Thymus (tissue), 11 donors: ENCODE results near the gene VDR. TPM values are rescaled to one million over a fixed set of nuclear protein-coding genes. Genes with fewer than 3 reads are reported as not detected.

Experiments used
- DNase-seq, 9 donors: peaks; one replicate each; pipeline ENCODE4 v3.0.0-alpha.2; 2013; ENCODE audit warnings: low spot score in 9 of 9, low read depth in 6 of 9, missing footprints in 1 of 9
- H3K27ac ChIP-seq, 2 donors: one replicate each; pipeline ENCODE4 v1.5.1; 2013; ENCODE audit warnings: control low read depth in 1 of 2, low read depth in 1 of 2, low read length in 1 of 2, mild to moderate bottlenecking in 1 of 2, moderate library complexity in 1 of 2
- H3K27me3 ChIP-seq, 2 donors: one replicate each; pipeline ENCODE4 v1.5.1; 2013; ENCODE audit warnings: low read length in 1 of 2; ENCODE audit not compliant: control insufficient read depth in 2 of 2, insufficient read depth in 1 of 2
- H3K36me3 ChIP-seq, 2 donors: one replicate each; pipeline ENCODE4 v1.5.1; 2013; ENCODE audit warnings: low read length in 1 of 2, mild to moderate bottlenecking in 1 of 2, moderate library complexity in 1 of 2; ENCODE audit not compliant: control insufficient read depth in 2 of 2, insufficient read depth in 2 of 2
- H3K4me1 ChIP-seq, 2 donors: one replicate each; pipeline ENCODE4 v1.5.1; 2013; ENCODE audit warnings: low read length in 2 of 2; ENCODE audit not compliant: control insufficient read depth in 2 of 2, insufficient read depth in 2 of 2
- H3K4me3 ChIP-seq, 2 donors: one replicate each; pipeline ENCODE4 v1.5.1; 2013; ENCODE audit warnings: low read length in 2 of 2, control low read depth in 1 of 2, mild to moderate bottlenecking in 1 of 2
- H3K9me3 ChIP-seq, 2 donors: one replicate each; pipeline ENCODE4 v1.5.1; 2013; ENCODE audit warnings: low read length in 1 of 2, mild to moderate bottlenecking in 1 of 2; ENCODE audit not compliant: control insufficient read depth in 2 of 2, insufficient read depth in 1 of 2
- WGBS: extraction: QIAGEN DNeasy Blood & Tissue Kit; methylation state at CpG from one replicate; pipeline ENCODE4 v1.1.7; 2013; 5-methylcytosine and 5-hydroxymethylcytosine counted together
- polyA plus RNA-seq: library from polyadenylated mRNA; stranded (reverse); fragments of 200-250 nt; gene quantifications from one replicate; pipeline ENCODE4 v1.2.3, GENCODE V29; 2013
- total RNA-seq: library from RNA; stranded (reverse); fragments of 120-200 nt; gene quantifications from one replicate; pipeline ENCODE4 v1.2.4, GENCODE V29; 2013
- donor health status: healthy.

The VDR gene
- total and polyA plus RNA-seq, 2 donors = 1.5 to 3.8 TPM

DNA sequence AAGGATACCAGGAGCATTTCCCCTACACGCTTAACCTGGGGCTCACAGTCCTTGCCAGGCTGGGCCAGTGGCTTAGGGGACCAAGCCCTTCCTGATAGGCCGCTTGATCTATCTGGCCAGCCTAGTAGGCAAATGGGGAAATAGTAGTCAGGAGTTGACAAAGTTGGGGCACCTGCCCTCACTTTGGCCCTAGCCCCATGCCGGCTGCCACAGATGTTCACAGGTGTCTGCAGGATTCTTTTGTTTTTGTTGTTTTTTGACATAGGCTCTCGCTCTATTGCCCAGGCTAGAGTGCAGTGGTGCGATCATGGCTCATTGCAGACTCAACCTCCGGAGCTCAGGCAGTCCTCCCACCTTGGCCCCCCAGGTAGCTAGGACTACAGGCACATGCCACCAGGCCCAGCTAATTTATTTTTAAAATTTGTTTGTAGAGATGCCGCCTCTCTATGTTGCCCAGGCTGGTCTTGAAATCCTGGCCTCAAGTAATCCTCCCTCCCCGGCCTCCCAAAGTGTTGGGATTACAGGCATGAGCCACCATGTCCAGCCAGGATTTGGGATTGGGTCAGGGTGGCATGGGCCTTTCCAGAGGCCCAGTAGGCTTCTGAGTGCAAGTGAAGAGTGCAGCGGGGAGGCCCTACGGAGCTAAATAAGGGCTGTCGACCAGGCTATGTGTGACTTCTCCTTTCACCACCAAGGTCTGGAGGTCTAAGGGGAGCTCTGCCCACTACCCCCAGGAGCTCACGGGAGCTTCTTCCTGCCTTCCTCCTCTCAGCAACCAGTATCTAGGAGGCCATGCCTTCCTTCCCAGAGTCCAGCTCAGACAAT, 69.6 kb downstream of the VDR start:
- peaks cover 64 to 86% of the 10 kb centered on the region in 2 donors for H3K4me1 ChIP-seq
- 54% methylated on average over 12 of the region's 12 CpGs for WGBS
- H3K4me3 ChIP-seq = peak overlapping the region; percentile 56 to 70
- no peaks in the 10 kb centered on the region for H3K36me3 ChIP-seq
- H3K9me3 ChIP-seq = no peaks in the 10 kb centered on the region
- peak overlapping the region; percentile 96 to 98 for H3K27ac ChIP-seq
- no peaks in the 10 kb centered on the region for H3K27me3 ChIP-seq
- no peak for DNase-seq

DNA sequence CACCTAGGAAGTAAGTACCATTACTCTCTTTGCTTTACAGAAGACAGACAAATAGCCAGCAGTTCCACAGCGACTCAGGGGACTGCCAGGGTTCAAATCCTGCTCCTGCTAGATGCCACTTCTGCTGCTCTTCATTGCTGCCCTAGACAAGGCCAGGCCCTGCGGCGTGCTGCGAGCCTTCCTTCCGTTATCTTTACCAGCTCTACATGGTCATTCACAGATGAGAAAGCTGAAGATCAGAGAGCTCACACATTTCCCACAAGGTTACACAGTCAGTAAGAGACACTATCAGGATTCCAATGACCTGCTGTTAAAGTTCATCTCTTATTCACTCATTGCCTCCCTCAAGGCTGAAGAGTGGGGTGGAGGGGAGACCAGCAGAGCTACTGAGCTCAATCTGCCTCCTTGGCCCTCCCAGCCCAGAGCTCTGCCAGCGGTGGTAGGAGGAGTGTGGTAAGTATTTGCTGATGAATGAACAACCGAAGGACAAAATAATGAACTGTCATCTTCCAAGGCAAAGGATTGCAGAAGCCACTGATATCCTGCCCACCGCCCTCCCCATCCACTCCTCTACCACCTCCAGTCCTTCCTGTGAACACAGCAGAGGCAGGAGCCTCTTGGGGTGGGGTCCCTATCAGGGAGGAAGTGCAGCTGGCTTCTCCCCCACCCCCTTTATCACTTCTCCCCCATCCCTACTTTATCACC, 70.4 kb downstream of the VDR start:
- Histone ChIP-seq H3K4me1 (peaks cover 72 to 95% of the 10 kb centered on the region in 2 donors), H3K27me3 (no peaks in the 10 kb centered on the region), H3K36me3 (no peaks in the 10 kb centered on the region), H3K4me3 (peak overlapping the region; percentile 56 to 70), H3K27ac (peak overlapping the region; percentile 96 to 98), H3K9me3 (no peaks in the 10 kb centered on the region)
- WGBS = 56% methylated on average over 8 of the region's 8 CpGs
- DNase-seq = peak in 1 of 9 donors; percentile 67

DNA sequence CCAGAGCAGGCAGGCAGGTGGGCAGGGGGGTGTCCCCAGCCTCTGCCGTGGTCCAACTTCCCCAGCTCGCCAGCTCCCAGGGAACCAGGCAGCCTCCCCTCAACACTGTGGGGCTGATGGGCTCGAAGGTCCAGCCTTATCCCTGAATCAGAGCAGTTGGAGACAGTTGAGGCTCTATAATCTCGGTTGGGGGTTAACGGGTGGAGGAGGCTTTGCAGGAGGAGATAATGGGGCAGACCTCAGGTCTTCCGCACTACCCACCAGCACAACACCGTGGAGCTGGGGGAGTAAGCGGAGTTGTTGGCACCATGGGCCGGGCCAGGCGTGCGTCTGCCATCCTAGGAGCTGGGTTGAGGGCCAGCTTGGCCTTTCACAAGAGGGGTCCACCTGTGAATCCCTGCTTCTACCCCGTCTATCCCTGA, 71.2 kb downstream of the VDR start:
- Histone ChIP-seq H3K9me3 (no peaks in the 10 kb centered on the region), H3K36me3 (no peaks in the 10 kb centered on the region), H3K27me3 (no peaks in the 10 kb centered on the region), H3K27ac (peak overlapping the region; percentile 96 to 98), H3K4me3 (peak overlapping the region; percentile 56 to 70), H3K4me1 (peaks cover 79 to 97% of the 10 kb centered on the region in 2 donors)
- WGBS = 61% methylated on average over 12 of the region's 12 CpGs
- DNase-seq = no peak

DNA sequence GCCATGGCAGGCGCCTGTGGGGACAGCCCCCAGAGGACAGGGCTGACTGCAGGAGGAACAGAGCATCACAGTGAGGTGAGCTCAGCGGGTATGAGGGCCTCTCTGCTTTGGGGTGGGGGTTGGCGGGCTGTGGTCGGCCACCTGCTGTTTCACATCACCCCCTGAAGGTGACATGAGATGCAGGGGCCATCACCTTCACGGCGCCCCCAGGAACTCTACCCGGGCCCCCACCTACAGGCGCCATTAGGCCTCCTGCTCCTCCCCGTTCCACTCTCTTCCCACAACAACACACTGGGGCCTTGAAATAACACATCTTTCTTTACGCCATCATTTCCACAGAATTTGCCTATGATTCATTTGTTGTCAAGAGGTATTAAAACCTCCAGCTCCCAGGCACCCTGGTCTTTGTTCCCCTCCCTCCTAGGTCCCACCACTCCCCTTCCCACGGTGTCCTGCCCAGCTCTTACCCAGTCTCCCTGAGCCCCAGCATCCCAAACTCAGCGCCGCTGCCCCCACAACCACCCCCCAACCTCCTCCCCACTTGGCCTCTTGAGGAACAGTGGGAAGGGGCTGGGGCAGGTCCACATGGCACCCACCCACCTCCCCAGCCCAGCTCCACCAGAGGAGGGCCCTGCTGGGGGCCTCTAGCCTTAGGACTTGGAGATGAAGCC, 72.4 kb downstream of the VDR start:
- Histone ChIP-seq H3K9me3 (no peaks in the 10 kb centered on the region), H3K27me3 (no peaks in the 10 kb centered on the region), H3K4me3 (peak overlapping the region; percentile 56 to 70), H3K4me1 (peaks cover 85 to 97% of the 10 kb centered on the region in 2 donors), H3K27ac (peak overlapping the region; percentile 96 to 98), H3K36me3 (no peaks in the 10 kb centered on the region)
- peak in 4 of 9 donors; percentile 76 to 87 (median 82) for DNase-seq
- 23% methylated on average over 13 of the region's 13 CpGs for WGBS

DNA sequence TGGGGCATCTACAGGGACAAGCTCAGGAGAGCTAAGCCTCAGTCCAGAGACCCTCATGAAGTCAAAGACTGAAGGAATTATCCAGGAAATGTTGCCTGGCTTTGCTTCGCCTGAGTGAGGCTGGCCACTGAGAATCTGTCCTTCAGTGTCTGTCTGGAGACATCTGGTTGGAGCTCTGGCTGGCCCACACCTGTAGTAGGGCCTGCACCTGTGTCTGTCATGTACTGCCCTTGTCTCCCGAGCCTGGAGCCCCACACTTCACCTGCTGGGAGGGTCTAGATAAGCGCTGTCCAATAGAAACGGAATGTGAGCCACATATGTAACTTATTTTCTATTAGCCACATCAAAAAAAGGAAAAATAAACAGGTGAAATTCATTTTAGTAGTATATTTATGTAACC, 75.2 kb downstream of the VDR start:
- Histone ChIP-seq H3K4me3 (peak overlapping the region in 1 of 2 donors; percentile 10), H3K27me3 (no peaks in the 10 kb centered on the region), H3K4me1 (peaks cover 87 to 98% of the 10 kb centered on the region in 2 donors), H3K27ac (peak overlapping the region; percentile 80 to 98), H3K9me3 (no peaks in the 10 kb centered on the region), H3K36me3 (no peaks in the 10 kb centered on the region)
- WGBS = 67% methylated on average over 4 of the region's 4 CpGs
- peak in 1 of 9 donors; percentile 53 for DNase-seq

DNA sequence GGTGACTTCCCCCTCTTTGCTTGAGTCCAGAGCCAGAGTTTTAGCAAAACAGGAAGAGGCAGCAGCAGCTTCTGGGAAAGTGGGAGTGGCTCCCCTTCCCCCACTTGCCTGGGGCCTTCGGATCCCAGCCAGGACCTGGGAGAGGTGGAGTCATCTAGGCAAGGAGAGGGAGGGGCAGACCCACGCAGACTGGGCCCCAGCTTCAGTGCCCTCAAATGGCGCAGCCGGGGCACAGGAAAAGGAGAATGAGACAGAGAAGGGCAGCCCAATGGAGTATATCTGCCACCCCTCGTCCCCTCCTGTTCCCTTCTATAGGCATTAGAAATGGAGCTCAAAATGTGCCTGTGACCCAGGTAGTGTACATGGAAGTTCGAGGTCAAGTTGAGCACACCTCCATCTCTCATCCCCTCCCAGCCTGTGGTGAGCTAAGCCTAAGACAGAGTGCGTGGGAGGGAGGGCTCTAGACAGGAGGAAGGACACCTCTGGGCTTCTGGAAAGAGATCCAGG, 75.8 kb downstream of the VDR start:
- Histone ChIP-seq H3K4me1 (peaks cover 84 to 98% of the 10 kb centered on the region in 2 donors), H3K4me3 (peak overlapping the region; percentile 3 to 10), H3K27ac (peak overlapping the region; percentile 80 to 98), H3K36me3 (no peaks in the 10 kb centered on the region), H3K9me3 (no peaks in the 10 kb centered on the region), H3K27me3 (no peaks in the 10 kb centered on the region)
- DNase-seq = peak in 1 of 9 donors; percentile 53
- 49% methylated on average over 7 of the region's 7 CpGs for WGBS

DNA sequence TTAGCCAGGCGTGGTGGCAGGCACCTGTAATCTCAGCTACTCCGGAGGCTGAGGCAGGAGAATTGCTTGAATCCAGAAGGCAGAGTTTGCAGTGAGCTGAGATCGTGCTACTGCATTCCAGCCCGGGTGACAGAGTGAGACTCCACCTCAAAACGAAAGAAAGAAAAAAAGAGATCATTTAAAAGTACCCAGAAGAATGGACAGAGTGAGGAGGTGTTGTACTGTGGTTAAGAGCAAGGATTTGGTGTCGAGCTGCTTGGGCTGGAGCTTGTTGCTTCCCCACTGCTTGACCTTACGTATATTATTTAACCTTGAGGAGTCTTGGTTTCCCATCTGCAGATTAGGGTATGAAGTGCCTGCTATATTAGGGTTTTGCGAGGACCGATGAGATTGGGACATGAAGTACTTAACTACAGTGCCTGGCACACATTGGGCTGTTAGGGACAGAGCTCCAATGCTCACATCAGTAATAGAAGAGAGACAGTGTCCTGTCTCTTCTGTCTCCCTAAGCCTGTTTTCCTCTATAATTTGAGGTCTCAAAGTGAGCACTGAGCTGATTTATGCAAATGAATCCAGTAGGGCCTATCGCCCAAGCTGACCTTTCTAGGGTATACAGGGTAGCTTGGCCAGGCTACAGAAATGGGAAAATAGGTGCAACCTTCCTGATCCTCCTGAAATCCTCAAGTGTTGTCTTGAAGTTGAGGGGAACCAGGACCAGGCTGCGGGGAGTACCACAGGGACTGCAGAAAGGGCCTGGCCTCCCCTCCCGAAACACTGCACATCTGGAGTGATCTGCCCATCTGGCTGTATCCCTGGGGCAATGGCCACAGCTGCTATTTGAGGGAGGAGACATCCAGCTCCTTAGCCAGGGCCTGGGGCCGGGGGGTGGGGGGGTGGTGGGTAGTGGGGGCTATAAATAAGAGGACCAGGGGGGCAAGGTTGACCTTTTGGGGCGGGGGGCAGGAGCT, 76.5 kb downstream of the VDR start:
- H3K9me3 ChIP-seq = no peaks in the 10 kb centered on the region
- no peak overlapping the region for H3K4me3 ChIP-seq
- no peaks in the 10 kb centered on the region for H3K36me3 ChIP-seq
- 92% methylated on average over 14 of the region's 14 CpGs for WGBS
- peak in 1 of 9 donors; percentile 7 for DNase-seq
- peaks cover 86 to 98% of the 10 kb centered on the region in 2 donors for H3K4me1 ChIP-seq
- H3K27me3 ChIP-seq = no peaks in the 10 kb centered on the region
- peak overlapping the region; percentile 80 to 98 for H3K27ac ChIP-seq

DNA sequence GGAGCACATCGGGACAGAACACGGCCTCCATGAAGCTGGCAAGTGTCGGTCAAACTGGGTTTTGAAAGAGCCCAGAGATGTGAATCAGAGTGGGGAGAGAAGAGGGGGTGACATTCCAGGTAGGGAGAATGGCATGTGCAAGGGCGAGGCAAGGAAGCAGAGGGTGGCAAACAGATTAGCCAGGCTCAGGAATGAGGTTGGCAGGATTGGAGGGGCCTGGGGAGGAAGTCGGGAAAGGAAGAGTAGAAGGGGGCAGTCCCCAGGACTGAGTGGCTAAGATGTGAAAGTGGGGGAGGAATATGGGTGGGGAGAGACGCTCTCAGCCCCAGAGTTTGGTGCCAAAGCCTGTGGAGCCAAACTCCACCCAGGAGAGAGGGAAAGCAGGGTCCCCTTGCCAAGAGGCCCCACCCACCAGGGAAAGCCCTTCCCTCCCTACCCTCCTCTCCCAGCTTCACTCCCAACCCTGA, 79.6 kb downstream of the VDR start:
- H3K27me3 ChIP-seq = no peaks in the 10 kb centered on the region
- H3K36me3 ChIP-seq = no peaks in the 10 kb centered on the region
- no peaks in the 10 kb centered on the region for H3K9me3 ChIP-seq
- peaks cover 88 to 99% of the 10 kb centered on the region in 2 donors for H3K4me1 ChIP-seq
- no peak overlapping the region for H3K4me3 ChIP-seq
- H3K27ac ChIP-seq = peak overlapping the region; percentile 90 to 94
- 89% methylated on average over 6 of the region's 6 CpGs for WGBS
- peak in 1 of 9 donors; percentile 10 for DNase-seq
